Measurements from ENCODE around the gene FSD2.
A peak's percentile ranks its signal among the peaks of the same experiment; 100 is the strongest.
"Not testable (repeated sequence)": the region's sequence is repeated elsewhere in the genome, so short reads cannot be mapped to it uniquely, and the experiment has no call there.

FSD2 gene

GRCh38 chr15:82710208-82710555 is 95.7 kb downstream of the FSD2 start:
- Histone ChIP-seq H3K36me3 (ENCODE audit: control insufficient read depth, low read length) (no peaks in the 10 kb centered on the region), H4K20me1 (ENCODE audit: control insufficient read depth, insufficient read depth, low read depth, low read length) (no peaks in the 10 kb centered on the region), H3K4me2 (ENCODE audit: low read length) (peak overlapping the region; percentile 81), H3K27me3 (ENCODE audit: control insufficient read depth, low read length) (peaks cover 8% of the 10 kb centered on the region), H3K9me3 (ENCODE audit: control insufficient read depth, insufficient read depth, low read length) (no peaks in the 10 kb centered on the region), H3K4me1 (ENCODE audit: control insufficient read depth, low read length) (peaks cover 10% of the 10 kb centered on the region; the same call in 1 of the 2 replicates), H3K4me3 (ENCODE audit: low read length) (peak overlapping the region; percentile 74), H3K79me2 (ENCODE audit: control insufficient read depth, low read length) (no peaks in the 10 kb centered on the region), H3F3A (ENCODE audit: control insufficient read depth, insufficient read depth) (no peaks in the 10 kb centered on the region), H3K9me2 (replicated peaks; ENCODE audit: control insufficient read depth, low read length) (no peaks in the 10 kb centered on the region), H3K27ac (ENCODE audit: low read depth, low read length) (no peak overlapping the region)
- no peak for TF ChIP-seq CTCF (IDR thresholded peaks at IDR 0.05; ENCODE audit: low read depth, low read length, poor library complexity, severe bottlenecking)
- TF ChIP-seq EZH2phosphoT487 (IDR thresholded peaks at IDR 0.05; ENCODE audit: borderline replicate concordance, low read length) = no peak

GRCh38 chr15:82709421-82710207 is 96.3 kb downstream of the FSD2 start, which contains the start of gene AP3B2:
TSS of gene AP3B2 (minus strand) at chr15:82709875. CDS start at chr15:82709706, 169 bp downstream.
- no peaks in the 10 kb centered on the region for H3K79me2 ChIP-seq (ENCODE audit: control insufficient read depth, low read length)
- H3K4me3 ChIP-seq (ENCODE audit: low read length) = peak within 1 kb of the TSS; percentile 74
- no peak within 1 kb of the TSS for H3K27ac ChIP-seq (ENCODE audit: low read depth, low read length)
- H3K36me3 ChIP-seq (ENCODE audit: control insufficient read depth, low read length) = no peaks in the 10 kb centered on the region
- H3K9me3 ChIP-seq (ENCODE audit: control insufficient read depth, insufficient read depth, low read length) = no peaks in the 10 kb centered on the region
- peaks cover 8% of the 10 kb centered on the region for H3K27me3 ChIP-seq (ENCODE audit: control insufficient read depth, low read length)
- TF ChIP-seq EZH2phosphoT487 (IDR thresholded peaks at IDR 0.05; ENCODE audit: borderline replicate concordance, low read length) (no peak), CTCF (IDR thresholded peaks at IDR 0.05; ENCODE audit: low read depth, low read length, poor library complexity, severe bottlenecking) (no peak)
- H4K20me1 ChIP-seq (ENCODE audit: control insufficient read depth, insufficient read depth, low read depth, low read length) = no peaks in the 10 kb centered on the region
- H3F3A ChIP-seq (ENCODE audit: control insufficient read depth, insufficient read depth) = no peaks in the 10 kb centered on the region
- peak within 1 kb of the TSS; percentile 81 for H3K4me2 ChIP-seq (ENCODE audit: low read length)
- peaks cover 10% of the 10 kb centered on the region; the same call in 1 of the 2 replicates for H3K4me1 ChIP-seq (ENCODE audit: control insufficient read depth, low read length)
- no peaks in the 10 kb centered on the region for H3K9me2 ChIP-seq (replicated peaks; ENCODE audit: control insufficient read depth, low read length)

GRCh38 chr15:82709081-82709420 is 96.8 kb downstream of the FSD2 start:
- peaks cover 10% of the 10 kb centered on the region; the same call in 1 of the 2 replicates for H3K4me1 ChIP-seq (ENCODE audit: control insufficient read depth, low read length)
- peak overlapping the region; percentile 81 for H3K4me2 ChIP-seq (ENCODE audit: low read length)
- H4K20me1 ChIP-seq (ENCODE audit: control insufficient read depth, insufficient read depth, low read depth, low read length) = no peaks in the 10 kb centered on the region
- H3K9me2 ChIP-seq (replicated peaks; ENCODE audit: control insufficient read depth, low read length) = no peaks in the 10 kb centered on the region
- H3K27ac ChIP-seq (ENCODE audit: low read depth, low read length) = no peak overlapping the region
- no peaks in the 10 kb centered on the region for H3F3A ChIP-seq (ENCODE audit: control insufficient read depth, insufficient read depth)
- TF ChIP-seq CTCF (IDR thresholded peaks at IDR 0.05; ENCODE audit: low read depth, low read length, poor library complexity, severe bottlenecking) (no peak), EZH2phosphoT487 (IDR thresholded peaks at IDR 0.05; ENCODE audit: borderline replicate concordance, low read length) (no peak)
- H3K79me2 ChIP-seq (ENCODE audit: control insufficient read depth, low read length) = no peaks in the 10 kb centered on the region
- H3K9me3 ChIP-seq (ENCODE audit: control insufficient read depth, insufficient read depth, low read length) = no peaks in the 10 kb centered on the region
- H3K4me3 ChIP-seq (ENCODE audit: low read length) = peak overlapping the region; percentile 67
- H3K27me3 ChIP-seq (ENCODE audit: control insufficient read depth, low read length) = peaks cover 8% of the 10 kb centered on the region
- H3K36me3 ChIP-seq (ENCODE audit: control insufficient read depth, low read length) = no peaks in the 10 kb centered on the region

- not testable (repeated sequence) for H3K79me2 ChIP-seq (ENCODE audit: control insufficient read depth, low read length); H3K36me3 ChIP-seq (ENCODE audit: control insufficient read depth, low read length); H4K20me1 ChIP-seq (ENCODE audit: control insufficient read depth, insufficient read depth, low read depth, low read length); H3K27me3 ChIP-seq (ENCODE audit: control insufficient read depth, low read length); H3K27ac ChIP-seq (ENCODE audit: low read depth, low read length); H3K4me3 ChIP-seq (ENCODE audit: low read length); H3K9me3 ChIP-seq (ENCODE audit: control insufficient read depth, insufficient read depth, low read length); H3K4me1 ChIP-seq (ENCODE audit: control insufficient read depth, low read length); H3F3A ChIP-seq (ENCODE audit: control insufficient read depth, insufficient read depth); H3K4me2 ChIP-seq (ENCODE audit: low read length); H3K9me2 ChIP-seq (replicated peaks; ENCODE audit: control insufficient read depth, low read length)
These were observed 100.0 kb downstream of the FSD2 start for GRCh38 chr15:82705856-82706255.

Data from DOHH2 (cell line).